NB4 (cell line): ENCODE data around the gene EMB.
"Not testable (repeated sequence)": the region's sequence is repeated elsewhere in the genome, so short reads cannot be mapped to it uniquely, and the experiment has no call there.

ENCODE experiments used
- POLR2A ChIP-seq: IDR thresholded peaks from 2 replicates; pipeline ENCODE4 v1.6.1; 2011; ENCODE audit warnings: mild to moderate bottlenecking; ENCODE audit not compliant: insufficient read length; ENCODE audit errors: extremely low read depth
- TF ChIP-seq, protein P1 (sequence below): IDR thresholded peaks from one replicate; pipeline ENCODE4 v1.5.1; 2012; ENCODE audit warnings: low read depth, low read length

DNA sequence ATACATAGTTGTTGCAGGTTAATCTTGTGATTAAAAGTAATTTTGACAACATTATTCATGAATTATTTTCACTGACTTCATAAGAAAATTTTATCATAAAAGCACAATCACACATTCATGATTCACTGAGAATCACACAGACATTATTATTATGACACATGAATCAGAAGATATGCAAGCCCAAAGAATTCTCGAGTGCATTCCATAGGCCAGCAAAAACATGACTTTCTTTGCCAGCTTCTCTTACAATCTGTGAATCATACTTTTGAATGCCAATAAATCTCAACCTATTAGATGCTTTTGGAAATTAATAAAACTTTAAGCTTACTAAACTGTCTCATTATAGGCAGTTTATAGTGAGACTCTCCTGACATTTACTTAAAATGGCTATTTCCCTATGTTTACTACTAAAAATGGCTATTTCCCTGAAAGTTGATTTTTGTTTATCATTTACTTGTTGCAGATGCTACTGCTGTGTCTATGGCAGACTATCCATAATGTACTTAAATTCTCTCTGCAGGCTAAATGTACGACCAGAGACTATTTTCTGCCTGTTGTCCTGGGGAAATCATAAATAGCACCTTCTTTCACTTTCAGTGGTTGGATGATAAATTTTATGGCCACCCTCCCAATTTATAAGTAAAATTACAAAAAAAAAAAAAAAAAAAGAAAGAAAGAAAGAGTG is 47.0 kb downstream of the EMB start:
- TF ChIP-seq, protein P1, sequence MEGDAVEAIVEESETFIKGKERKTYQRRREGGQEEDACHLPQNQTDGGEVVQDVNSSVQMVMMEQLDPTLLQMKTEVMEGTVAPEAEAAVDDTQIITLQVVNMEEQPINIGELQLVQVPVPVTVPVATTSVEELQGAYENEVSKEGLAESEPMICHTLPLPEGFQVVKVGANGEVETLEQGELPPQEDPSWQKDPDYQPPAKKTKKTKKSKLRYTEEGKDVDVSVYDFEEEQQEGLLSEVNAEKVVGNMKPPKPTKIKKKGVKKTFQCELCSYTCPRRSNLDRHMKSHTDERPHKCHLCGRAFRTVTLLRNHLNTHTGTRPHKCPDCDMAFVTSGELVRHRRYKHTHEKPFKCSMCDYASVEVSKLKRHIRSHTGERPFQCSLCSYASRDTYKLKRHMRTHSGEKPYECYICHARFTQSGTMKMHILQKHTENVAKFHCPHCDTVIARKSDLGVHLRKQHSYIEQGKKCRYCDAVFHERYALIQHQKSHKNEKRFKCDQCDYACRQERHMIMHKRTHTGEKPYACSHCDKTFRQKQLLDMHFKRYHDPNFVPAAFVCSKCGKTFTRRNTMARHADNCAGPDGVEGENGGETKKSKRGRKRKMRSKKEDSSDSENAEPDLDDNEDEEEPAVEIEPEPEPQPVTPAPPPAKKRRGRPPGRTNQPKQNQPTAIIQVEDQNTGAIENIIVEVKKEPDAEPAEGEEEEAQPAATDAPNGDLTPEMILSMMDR = not testable (repeated sequence)
- not testable (repeated sequence) for TF ChIP-seq POLR2A
